Right hindlimb (tissue), 1 donor: ENCODE measurements around the gene SCN10A.

Experiments
- DNase-seq: peaks from one replicate; pipeline ENCODE4 v3.0.0-alpha.2; 2018

Gene SCN10A

DNA sequence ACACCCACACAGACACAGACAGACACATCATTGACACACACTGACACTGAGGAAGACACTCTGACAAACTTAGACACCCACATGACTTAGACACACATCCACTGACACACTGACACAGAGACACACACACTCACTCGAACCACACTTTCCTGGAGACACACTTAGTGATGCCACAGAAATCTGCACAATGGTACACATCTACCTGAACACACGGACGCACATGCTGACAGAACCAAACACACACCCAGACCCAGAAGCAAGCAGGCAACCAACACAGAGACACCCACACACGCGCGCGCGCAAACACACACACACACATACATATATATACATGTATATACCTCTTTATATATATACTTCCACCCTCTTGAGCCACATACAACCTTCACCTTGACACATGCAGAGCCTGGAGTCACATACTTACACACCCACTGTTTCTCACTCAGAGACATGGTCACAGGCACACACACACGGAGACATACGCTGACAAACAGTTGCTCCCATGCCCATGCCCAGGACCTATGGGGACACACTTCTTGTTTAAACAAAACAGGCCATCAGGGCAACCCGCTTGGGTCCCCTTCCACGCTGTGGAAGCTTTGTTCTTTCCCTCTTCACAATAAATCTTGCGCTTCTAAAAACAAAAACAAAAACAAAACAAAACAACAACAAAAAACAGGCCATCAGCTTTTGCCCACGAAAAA is 165.6 kb downstream of the SCN10A start:
- DNase-seq, result no peak

DNA sequence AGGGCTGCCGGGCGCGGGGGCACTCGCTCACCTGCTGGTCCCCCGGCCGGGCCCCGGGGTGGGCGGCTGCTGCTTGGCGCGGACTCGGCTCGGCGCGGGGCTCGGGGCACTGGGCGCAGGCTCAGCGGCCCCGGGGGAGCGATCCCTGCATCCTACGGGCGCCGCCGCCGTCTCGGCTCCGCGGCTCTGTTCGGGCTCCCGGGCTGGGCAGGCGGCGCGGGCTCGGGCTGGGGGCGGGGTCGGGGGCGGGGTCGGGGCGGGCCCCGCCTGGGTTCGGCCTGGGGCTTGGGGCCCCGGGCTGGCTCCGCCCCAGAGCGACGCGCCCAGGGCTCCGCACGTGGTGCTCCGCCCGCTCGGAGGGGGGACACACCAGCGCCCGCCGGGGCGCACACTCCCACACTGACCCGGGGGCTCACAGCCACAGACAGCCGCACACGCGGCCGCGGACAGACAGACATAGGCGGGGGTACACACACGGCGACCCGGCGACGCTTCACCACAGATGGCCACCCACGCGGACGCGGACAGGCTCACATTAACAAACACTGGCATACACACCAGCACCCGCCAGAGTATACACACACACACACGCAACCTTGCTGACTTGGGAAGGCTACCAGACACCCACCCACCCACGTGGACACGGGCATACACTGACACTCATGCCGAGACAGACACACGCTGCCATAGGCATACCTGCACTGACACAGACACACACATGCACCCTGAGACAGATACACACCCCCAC is 166.3 kb downstream of the SCN10A start, which contains the start of gene SCN5A:
TSS of gene SCN5A (minus strand) at position 188 of the 748 bp plus-strand sequence. CDS start 16,380 bp downstream, outside the sequence.
- DNase-seq, result peak; percentile 75

DNA sequence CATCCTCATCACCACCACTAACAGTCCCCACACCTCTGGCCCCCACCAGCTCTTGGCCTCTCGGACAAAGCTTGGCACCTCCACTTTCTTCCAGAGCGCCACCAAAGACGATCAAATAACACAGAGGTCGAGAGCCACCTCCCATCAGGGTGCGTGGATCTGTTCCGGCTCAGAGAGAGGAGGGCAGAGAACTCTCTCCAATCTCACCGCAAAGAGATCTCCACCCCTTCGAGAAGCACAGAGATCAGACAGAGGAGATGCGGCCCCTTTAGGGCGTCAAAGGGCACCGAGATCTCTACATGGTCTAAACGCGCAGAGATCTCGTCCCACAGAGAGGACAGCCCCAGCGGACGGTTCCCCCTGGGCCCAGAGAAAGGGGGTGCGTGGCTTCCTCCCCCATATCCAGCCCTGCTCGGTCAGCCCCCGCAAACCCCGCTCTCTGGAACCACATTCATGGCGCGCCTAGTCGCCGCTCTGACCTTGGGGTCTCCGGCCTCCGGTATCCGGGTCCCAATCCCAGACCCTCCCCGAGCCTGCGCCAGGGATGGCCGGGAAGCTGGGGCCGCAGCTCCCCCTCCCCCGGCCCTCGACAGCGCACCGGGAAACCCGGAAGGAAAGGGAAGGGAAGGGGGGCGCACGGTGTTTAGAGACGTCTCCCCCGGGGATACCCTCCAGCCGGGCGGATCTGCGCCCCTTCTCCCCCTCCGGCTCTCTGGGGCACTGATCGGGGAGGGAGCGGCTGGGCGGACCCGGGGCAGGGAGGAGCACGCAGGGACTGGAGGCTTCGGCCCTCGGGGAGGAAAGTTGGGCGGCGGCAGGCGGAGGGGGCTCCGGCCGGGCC is 167.1 kb downstream of the SCN10A start:
- peak; percentile 33 for DNase-seq

DNA sequence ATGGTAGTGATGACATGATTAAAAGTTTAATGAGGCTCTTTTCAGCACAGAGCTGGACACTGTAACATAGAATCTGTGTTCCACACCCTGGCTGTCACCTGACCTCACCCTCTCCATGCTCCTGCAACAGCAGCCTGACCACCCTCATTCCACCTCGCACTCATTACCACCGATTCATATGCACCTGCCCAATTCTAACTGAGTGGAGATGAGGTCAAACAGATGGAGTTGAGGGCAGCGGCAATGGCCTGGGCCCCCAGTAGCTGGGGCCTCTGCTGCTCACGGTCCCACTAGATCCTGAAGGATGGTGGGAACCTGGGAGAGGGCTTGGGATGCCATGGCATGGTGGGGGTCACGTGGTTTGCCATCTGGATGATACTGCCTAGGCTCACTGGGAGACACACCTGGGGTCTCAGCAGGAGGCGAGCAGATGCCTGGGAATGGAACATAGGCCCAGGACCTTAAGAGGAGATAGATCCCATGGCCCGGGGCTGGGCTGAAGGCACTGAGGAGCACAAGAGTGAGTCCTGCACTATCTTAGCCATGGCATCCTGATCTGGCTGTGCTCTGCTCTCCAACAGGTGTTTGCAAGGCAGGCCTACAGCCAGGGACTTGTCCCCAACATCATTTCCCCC is 167.9 kb downstream of the SCN10A start:
- no peak for DNase-seq

DNA sequence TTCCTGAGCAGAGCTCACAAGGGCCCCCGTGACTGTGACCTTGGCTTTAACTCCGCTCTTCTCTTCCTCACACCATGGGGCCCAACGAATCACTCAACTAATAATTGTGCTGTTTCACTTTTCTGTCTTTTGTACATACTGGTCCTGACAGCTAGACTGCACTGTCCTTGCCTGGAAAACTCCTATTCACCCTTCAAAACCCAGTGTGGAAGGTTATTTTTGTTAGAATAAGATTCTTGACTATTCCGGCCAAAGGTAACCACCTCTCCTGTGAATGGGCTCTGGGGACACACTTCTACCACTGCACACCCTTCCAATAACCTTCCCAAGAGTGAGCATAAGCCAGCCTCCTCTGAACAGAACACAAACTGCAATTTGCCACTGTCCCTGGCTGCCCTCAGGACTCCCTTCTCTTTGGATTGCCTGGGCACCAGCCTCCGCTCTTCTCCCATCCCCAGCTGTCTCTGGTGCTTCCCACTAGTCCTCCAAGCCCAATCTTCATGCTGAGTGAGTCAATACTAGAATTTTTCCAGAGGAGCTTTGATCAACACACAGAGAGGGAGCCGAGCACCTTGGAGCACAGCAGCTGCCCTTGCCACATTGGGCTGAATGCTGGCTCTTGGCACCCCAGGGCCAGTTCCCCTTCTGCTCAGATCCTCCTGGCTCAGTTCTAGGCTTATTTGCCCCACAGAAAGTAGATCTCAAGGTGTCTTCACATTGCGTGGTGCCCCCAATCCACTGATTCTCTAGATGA is 168.6 kb downstream of the SCN10A start:
- no peak for DNase-seq
